ENCODE data around the gene POU2F2. TPM values are rescaled to one million over a fixed set of nuclear protein-coding genes. Genes with fewer than 3 reads are reported as not detected.
A peak's percentile ranks its signal among the peaks of the same experiment; 100 is the strongest.

Gene POU2F2
- total RNA-seq, 5 donors from 2014 or later (not counting 1 experiment from before 2014, with no cell fraction given) = 27.9 to 71.7 (median 59.5) TPM

DNA sequence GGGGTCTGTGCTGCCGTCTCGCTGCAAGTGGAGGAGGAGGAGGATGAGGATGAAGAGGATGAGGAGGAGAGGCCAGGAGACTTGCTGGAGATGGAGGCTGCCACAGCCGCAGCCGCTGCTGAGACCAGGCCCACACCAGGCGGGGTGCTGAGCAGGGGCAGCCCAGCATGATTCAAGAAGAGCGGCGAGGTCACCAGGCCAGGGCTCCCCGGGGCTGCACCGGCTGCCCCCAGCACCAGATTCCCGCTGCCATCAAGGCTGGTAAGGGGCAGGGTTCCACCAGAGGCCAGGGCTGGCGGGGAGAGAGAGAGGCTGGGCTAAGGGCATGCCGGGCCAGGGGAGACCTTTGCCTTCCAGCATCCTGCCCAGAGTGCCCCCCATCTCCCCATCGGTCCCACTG, 40.9 kb downstream of the POU2F2 start:
- Mint-ChIP-seq H3K4me3 (no peak overlapping the region), H3K9me3 (no peaks in the 10 kb centered on the region), H3K27ac (peak overlapping the region; percentile 39 to 59), H3K27me3 (no peaks in the 10 kb centered on the region), H3K4me1 (peaks cover 22 to 35% (median 28%) of the 10 kb centered on the region in 3 donors), H3K36me3 (peaks cover 17% of the 10 kb centered on the region)
- Histone ChIP-seq H3K9me3 (no peaks in the 10 kb centered on the region), H3K27me3 (replicated peaks in 1 of 2; ENCODE audit: control insufficient read depth in 2 of 2, extremely low read depth in 1 of 2, insufficient read depth in 2 of 2, low read length in 1 of 2) (no peaks in the 10 kb centered on the region), H3K36me3 (ENCODE audit: control insufficient read depth in 2 of 2, extremely low read depth in 1 of 2, insufficient read depth in 1 of 2, low read length in 1 of 2) (peaks cover 9 to 27% of the 10 kb centered on the region in 2 donors), H3K4me1 (ENCODE audit: control insufficient read depth in 1 of 2, extremely low read depth in 1 of 2, insufficient read depth in 2 of 2, low read length in 2 of 2) (peaks cover 0 to 35% of the 10 kb centered on the region in 2 experiments), H3K27ac (ENCODE audit: low read length) (no peak overlapping the region), H3K4me3 (ENCODE audit: control insufficient read depth in 1 of 2, extremely low read depth in 1 of 2, low read length in 1 of 2) (no peak overlapping the region)
- WGBS (ENCODE audit: insufficient coverage) = 97% methylated on average over 10 of the region's 13 CpGs
- ChIA-PET POLR2A (interaction anchor here in 1 of 2 donors (0.7 kb wide), 1 partner anchor 211 kb away, joined by 3 read pairs; no protein-coding TSS in a partner anchor), CTCF (interaction anchor here in 1 of 2 donors (1.2 kb wide), 1 partner anchor 238 kb away, joined by 4 read pairs; no protein-coding TSS in a partner anchor)
- ATAC-seq (replicated peaks in 1 of 4) = no peak
- no peak for DNase-seq

DNA sequence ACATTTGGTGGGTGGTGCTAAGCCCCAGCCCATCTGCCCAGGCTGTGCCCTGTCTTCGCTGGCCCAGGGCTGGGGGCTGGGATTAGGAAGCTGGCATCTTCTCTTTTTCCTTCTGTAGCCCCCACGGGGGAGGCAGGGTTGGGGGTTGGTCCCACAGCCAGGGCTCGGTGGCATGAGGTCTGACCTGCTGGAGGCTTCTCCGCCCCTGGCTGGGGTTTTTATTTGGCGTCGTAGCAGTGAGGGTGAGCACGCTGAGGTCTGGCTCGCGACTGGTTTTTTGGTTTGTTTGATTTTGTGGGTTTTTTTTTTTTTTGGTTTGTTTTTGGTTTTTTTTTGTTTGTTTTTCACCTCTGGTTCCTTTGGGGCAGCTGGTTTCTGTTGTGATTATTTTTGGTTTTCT, 41.6 kb downstream of the POU2F2 start:
- Mint-ChIP-seq H3K4me3 (no peak overlapping the region), H3K4me1 (peaks cover 22 to 35% (median 28%) of the 10 kb centered on the region in 3 donors), H3K36me3 (peaks cover 17% of the 10 kb centered on the region), H3K27me3 (no peaks in the 10 kb centered on the region), H3K9me3 (no peaks in the 10 kb centered on the region), H3K27ac (peak overlapping the region; percentile 28 to 59)
- peaks cover 7 to 23% of the 10 kb centered on the region in 2 donors for H3K36me3 ChIP-seq (ENCODE audit: control insufficient read depth in 2 of 2, extremely low read depth in 1 of 2, insufficient read depth in 1 of 2, low read length in 1 of 2)
- WGBS (ENCODE audit: insufficient coverage) = 0% methylated on average over 1 of the region's 9 CpGs
- no peaks in the 10 kb centered on the region for H3K9me3 ChIP-seq
- POLR2A ChIA-PET = interaction anchor here in 1 of 2 donors (0.7 kb wide), 1 partner anchor 239 kb away, joined by 5 read pairs; no protein-coding TSS in a partner anchor
- H3K27me3 ChIP-seq (replicated peaks in 1 of 2; ENCODE audit: control insufficient read depth in 2 of 2, extremely low read depth in 1 of 2, insufficient read depth in 2 of 2, low read length in 1 of 2) = no peaks in the 10 kb centered on the region
- CTCF ChIA-PET = no interaction called here
- no peak overlapping the region for H3K27ac ChIP-seq (ENCODE audit: low read length)
- H3K4me1 ChIP-seq (ENCODE audit: control insufficient read depth in 1 of 2, extremely low read depth in 1 of 2, insufficient read depth in 2 of 2, low read length in 2 of 2) = peaks cover 0 to 35% of the 10 kb centered on the region in 2 experiments
- no peak overlapping the region for H3K4me3 ChIP-seq (ENCODE audit: control insufficient read depth in 1 of 2, extremely low read depth in 1 of 2, low read length in 1 of 2)
- DNase-seq (peak in 1 of 35 experiments; percentile 32), ATAC-seq (replicated peaks in 1 of 4) (peak in 1 of 4 experiments; percentile 38)

DNA sequence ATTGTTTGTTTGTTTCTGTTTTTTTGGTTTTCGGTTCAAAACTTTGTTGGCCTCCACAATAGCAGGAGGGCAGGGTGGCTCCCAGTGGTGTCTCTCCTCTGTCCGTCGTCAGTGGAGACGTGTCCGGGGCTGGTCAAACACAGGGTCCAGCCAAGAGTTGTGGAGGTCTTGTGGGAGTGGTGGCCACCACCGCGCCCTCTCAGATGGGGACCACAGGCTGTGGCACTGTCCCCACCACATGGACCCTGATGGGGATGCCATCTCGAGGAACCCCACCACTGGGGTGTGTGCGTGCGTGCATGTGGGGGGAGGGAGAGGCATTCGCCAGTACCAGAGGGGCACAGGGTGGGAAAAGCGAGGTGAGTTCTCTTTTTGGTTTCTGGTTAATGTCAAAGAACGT, 42.5 kb downstream of the POU2F2 start:
- no peak for DNase-seq

DNA sequence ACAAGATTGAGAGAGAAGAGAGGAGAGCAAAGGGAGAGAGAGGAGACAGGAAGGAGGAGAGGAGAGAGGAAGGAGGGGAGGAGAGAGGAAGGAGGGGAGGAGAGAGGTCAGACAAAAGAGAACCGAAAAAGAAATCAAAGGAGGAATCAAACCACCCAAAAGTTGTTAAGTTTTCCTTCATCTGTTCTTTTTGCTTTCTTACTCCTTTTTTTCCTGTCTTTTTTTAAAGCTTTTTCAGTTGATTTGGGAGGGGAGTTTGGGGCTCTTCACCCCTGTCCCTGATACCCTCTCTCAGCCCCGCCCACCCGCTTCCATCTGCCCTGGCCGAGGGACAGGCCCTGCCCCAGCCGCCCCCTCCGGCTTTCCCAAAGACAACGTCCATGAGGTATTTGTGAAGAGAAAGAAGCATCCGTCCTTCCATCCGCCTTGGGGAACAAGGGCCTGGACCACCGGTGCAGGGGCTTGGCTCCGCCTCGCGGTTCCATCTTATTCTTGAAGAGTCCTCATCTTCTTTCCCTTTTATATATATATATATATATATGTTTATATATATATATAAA, 43.0 kb downstream of the POU2F2 start:
- Mint-ChIP-seq H3K27ac (no peak overlapping the region), H3K4me1 (peaks cover 22 to 35% (median 28%) of the 10 kb centered on the region in 3 donors), H3K4me3 (no peak overlapping the region), H3K9me3 (no peaks in the 10 kb centered on the region), H3K27me3 (no peaks in the 10 kb centered on the region), H3K36me3 (peaks cover 8% of the 10 kb centered on the region)
- ChIA-PET CTCF (no interaction called here), POLR2A (interaction anchor here in 1 of 2 donors (0.6 kb wide), 1 partner anchor 126 kb away, joined by 3 read pairs; no protein-coding TSS in a partner anchor)
- WGBS (ENCODE audit: insufficient coverage) = no CpG with 5 or more reads among the region's 13 CpGs
- Histone ChIP-seq H3K4me1 (ENCODE audit: control insufficient read depth in 1 of 2, extremely low read depth in 1 of 2, insufficient read depth in 2 of 2, low read length in 2 of 2) (peaks cover 0 to 35% of the 10 kb centered on the region in 2 experiments), H3K36me3 (ENCODE audit: control insufficient read depth in 2 of 2, extremely low read depth in 1 of 2, insufficient read depth in 1 of 2, low read length in 1 of 2) (peaks cover 0 to 9% of the 10 kb centered on the region in 2 donors), H3K9me3 (no peaks in the 10 kb centered on the region), H3K27ac (ENCODE audit: low read length) (no peak overlapping the region), H3K4me3 (ENCODE audit: control insufficient read depth in 1 of 2, extremely low read depth in 1 of 2, low read length in 1 of 2) (no peak overlapping the region), H3K27me3 (replicated peaks in 1 of 2; ENCODE audit: control insufficient read depth in 2 of 2, extremely low read depth in 1 of 2, insufficient read depth in 2 of 2, low read length in 1 of 2) (no peaks in the 10 kb centered on the region)
- ATAC-seq (replicated peaks in 1 of 4) (no peak), DNase-seq (no peak)

More for the DNA sequence above, 42.5 kb downstream of the POU2F2 start:
- Histone ChIP-seq H3K4me3 (ENCODE audit: control insufficient read depth in 1 of 2, extremely low read depth in 1 of 2, low read length in 1 of 2) (no peak overlapping the region), H3K27me3 (replicated peaks in 1 of 2; ENCODE audit: control insufficient read depth in 2 of 2, extremely low read depth in 1 of 2, insufficient read depth in 2 of 2, low read length in 1 of 2) (no peaks in the 10 kb centered on the region), H3K27ac (ENCODE audit: low read length) (no peak overlapping the region), H3K9me3 (no peaks in the 10 kb centered on the region), H3K36me3 (ENCODE audit: control insufficient read depth in 2 of 2, extremely low read depth in 1 of 2, insufficient read depth in 1 of 2, low read length in 1 of 2) (peaks cover 0 to 14% of the 10 kb centered on the region in 2 donors), H3K4me1 (ENCODE audit: control insufficient read depth in 1 of 2, extremely low read depth in 1 of 2, insufficient read depth in 2 of 2, low read length in 2 of 2) (peaks cover 0 to 35% of the 10 kb centered on the region in 2 experiments)
- 93% methylated on average over 9 of the region's 13 CpGs for WGBS (ENCODE audit: insufficient coverage)
- peak overlapping the region in 1 of 2 donors; percentile 25 for H3K27ac Mint-ChIP-seq
- POLR2A ChIA-PET = no interaction called here
- CTCF ChIA-PET = no interaction called here
- ATAC-seq (replicated peaks in 1 of 4) = no peak
- H3K36me3 Mint-ChIP-seq = peaks cover 13% of the 10 kb centered on the region
- no peak overlapping the region for H3K4me3 Mint-ChIP-seq
- no peaks in the 10 kb centered on the region for H3K9me3 Mint-ChIP-seq
- no peaks in the 10 kb centered on the region for H3K27me3 Mint-ChIP-seq
- peaks cover 22 to 35% (median 28%) of the 10 kb centered on the region in 3 donors for H3K4me1 Mint-ChIP-seq

DNA sequence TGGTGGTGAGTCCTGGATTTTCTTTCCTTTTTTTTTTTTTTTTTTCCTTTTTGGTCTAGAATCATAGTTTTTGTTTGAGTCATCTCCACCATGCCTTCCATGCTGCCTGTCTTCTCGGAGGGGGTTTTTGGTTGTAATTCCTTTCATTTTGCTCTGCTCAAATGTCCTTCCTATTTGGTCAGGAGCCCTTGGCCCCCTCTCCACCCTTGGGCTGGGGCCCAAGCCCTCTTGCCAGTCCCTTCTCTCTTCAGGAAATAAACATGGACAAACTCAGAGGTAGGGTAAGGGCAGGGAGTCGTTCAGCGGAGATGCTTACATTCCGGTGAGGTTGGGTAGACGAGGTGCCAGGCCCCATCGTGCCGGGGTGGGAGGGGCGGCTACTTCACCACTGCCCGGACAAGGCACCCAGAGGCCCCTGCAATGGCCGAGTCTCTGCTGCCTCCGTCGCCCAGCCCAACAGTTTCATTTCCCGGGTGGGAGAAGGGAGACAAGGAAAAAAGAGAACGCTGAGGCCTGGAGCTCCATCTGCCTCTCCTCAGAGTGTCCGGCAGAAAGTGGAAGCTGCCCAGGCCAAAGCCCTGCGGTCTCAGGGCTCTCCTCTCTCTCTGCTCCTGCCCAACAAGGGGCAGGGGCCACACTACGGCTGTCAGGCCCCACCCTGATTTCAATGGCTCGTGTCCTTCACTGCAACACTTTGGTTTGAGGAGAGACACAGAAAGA, 43.6 kb downstream of the POU2F2 start:
- H3K27ac Mint-ChIP-seq = no peak overlapping the region
- Histone ChIP-seq H3K4me1 (ENCODE audit: control insufficient read depth in 1 of 2, extremely low read depth in 1 of 2, insufficient read depth in 2 of 2, low read length in 2 of 2) (peaks cover 0 to 35% of the 10 kb centered on the region in 2 experiments), H3K4me3 (ENCODE audit: control insufficient read depth in 1 of 2, extremely low read depth in 1 of 2, low read length in 1 of 2) (no peak overlapping the region), H3K27ac (ENCODE audit: low read length) (no peak overlapping the region), H3K36me3 (ENCODE audit: control insufficient read depth in 2 of 2, extremely low read depth in 1 of 2, insufficient read depth in 1 of 2, low read length in 1 of 2) (peaks cover 0 to 3% of the 10 kb centered on the region in 2 donors), H3K27me3 (replicated peaks in 1 of 2; ENCODE audit: control insufficient read depth in 2 of 2, extremely low read depth in 1 of 2, insufficient read depth in 2 of 2, low read length in 1 of 2) (no peaks in the 10 kb centered on the region), H3K9me3 (no peaks in the 10 kb centered on the region)
- ChIA-PET CTCF (no interaction called here), POLR2A (interaction anchor here in 1 of 2 donors (0.6 kb wide), 1 partner anchor 127 kb away, joined by 3 read pairs; no protein-coding TSS in a partner anchor)
- H3K36me3 Mint-ChIP-seq = peaks cover 3% of the 10 kb centered on the region
- H3K4me1 Mint-ChIP-seq = peaks cover 22 to 35% (median 28%) of the 10 kb centered on the region in 3 donors
- H3K9me3 Mint-ChIP-seq = no peaks in the 10 kb centered on the region
- no peak overlapping the region for H3K4me3 Mint-ChIP-seq
- WGBS (ENCODE audit: insufficient coverage) = 89% methylated on average over 10 of the region's 18 CpGs
- ATAC-seq (replicated peaks in 1 of 4) (no peak), DNase-seq (no peak)
- no peaks in the 10 kb centered on the region for H3K27me3 Mint-ChIP-seq

DNA sequence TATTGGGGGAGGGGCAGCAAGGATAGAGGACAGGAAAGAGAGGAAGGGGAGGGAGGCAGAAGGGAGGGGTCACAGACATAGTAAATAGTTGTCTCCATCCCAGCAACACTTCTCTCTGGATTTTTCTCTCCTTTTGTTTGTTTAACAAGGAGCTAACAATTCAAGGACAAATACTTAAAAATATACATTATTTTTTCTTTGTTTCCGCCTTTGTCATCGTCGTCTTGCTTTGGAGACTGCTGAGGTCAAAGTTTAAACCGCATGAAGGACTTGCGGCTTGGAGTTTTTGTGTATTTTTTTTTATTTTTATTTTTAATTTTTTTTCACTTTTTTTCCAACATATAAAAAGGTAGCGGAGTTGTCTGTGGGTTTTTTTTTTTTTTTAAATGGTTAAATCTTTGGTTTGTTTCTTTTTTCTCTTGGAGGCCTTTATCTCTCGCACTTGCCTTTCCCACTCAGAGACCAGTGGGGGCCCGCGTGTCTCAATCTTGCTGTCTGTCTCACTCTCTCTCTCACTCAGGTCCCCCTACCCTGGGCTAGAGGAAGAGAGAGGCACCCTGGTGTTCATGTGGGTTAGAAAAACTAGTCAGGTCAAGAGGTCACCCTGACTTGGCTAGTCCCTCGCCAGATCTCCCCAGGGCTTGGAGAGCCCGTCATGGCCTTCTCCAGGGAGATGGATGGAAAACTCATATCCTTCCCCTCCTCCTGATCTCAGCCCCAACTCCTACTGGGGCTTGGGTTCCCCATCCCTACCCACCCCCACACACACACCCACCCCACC, 45.3 kb downstream of the POU2F2 start:
- Mint-ChIP-seq H3K4me3 (no peak overlapping the region), H3K27ac (no peak overlapping the region), H3K4me1 (peaks cover 22 to 34% (median 27%) of the 10 kb centered on the region in 3 donors), H3K36me3 (peaks cover under 1% of the 10 kb centered on the region), H3K9me3 (no peaks in the 10 kb centered on the region), H3K27me3 (no peaks in the 10 kb centered on the region)
- ChIA-PET POLR2A (no interaction called here), CTCF (no interaction called here)
- WGBS (ENCODE audit: insufficient coverage) = no CpG with 5 or more reads among the region's 11 CpGs
- Histone ChIP-seq H3K36me3 (ENCODE audit: control insufficient read depth in 2 of 2, extremely low read depth in 1 of 2, insufficient read depth in 1 of 2, low read length in 1 of 2) (no peaks in the 10 kb centered on the region), H3K4me3 (ENCODE audit: control insufficient read depth in 1 of 2, extremely low read depth in 1 of 2, low read length in 1 of 2) (no peak overlapping the region), H3K27me3 (replicated peaks in 1 of 2; ENCODE audit: control insufficient read depth in 2 of 2, extremely low read depth in 1 of 2, insufficient read depth in 2 of 2, low read length in 1 of 2) (no peaks in the 10 kb centered on the region), H3K4me1 (ENCODE audit: control insufficient read depth in 1 of 2, extremely low read depth in 1 of 2, insufficient read depth in 2 of 2, low read length in 2 of 2) (peaks cover 0 to 31% of the 10 kb centered on the region in 2 experiments), H3K9me3 (no peaks in the 10 kb centered on the region), H3K27ac (ENCODE audit: low read length) (no peak overlapping the region)
- no peak for DNase-seq
- ATAC-seq (replicated peaks in 1 of 4) = no peak

All from T-cell (primary cell).